GM21390 (cell line): Measurements from ENCODE around the gene ALPG.
"Not testable (repeated sequence)": the region's sequence is repeated elsewhere in the genome, so short reads cannot be mapped to it uniquely, and the experiment has no call there.

Experiments used
- ATAC-seq: cut with Tn5 transposase; IDR thresholded peaks from one replicate; pipeline ENCODE4 v1.9.1; 2021; ENCODE audit not compliant: unreplicated experiment

Gene ALPG

GRCh38 chr2:232418466-232419244 is 12.0 kb downstream of the ALPG start:
- ATAC-seq, result no peak

- ATAC-seq, result no peak
Observed at GRCh38 chr2:232419245-232420072, 12.8 kb downstream of the ALPG start.

- ATAC-seq, result no peak
Observed at GRCh38 chr2:232420073-232420454, 13.4 kb downstream of the ALPG start.

- no peak for ATAC-seq
Observed at GRCh38 chr2:232420463-232421188, 14.0 kb downstream of the ALPG start.

DNA sequence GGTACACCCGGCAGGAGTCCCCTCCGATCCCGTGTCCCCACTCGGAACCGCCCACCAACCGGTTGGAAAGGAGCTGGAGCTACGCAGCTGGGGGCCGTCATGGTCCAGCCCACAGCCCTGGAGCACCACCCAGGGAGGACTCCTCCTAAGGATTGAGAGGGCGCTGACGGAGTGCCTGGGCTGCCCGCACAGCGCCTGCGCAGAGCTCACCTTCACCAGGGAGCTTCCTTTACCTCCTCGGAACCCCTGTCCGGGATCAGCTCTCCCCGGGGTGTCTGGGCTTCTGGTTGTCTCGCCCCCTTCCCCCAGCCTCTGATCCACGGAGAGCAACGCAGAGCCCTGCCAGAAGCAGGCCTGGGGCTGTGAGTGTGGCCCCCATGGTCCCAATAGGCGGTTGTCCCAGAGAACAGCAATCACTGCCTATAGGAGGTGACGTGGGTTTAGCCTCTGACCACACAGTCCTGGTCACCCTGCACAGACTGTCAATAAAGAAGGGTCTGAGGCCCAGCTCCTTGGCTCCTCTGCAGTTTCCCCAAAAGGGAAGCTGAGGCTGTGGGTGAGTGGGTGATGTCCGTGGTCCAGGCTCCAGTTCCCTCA is 14.6 kb downstream of the ALPG start:
- ATAC-seq, result no peak

DNA sequence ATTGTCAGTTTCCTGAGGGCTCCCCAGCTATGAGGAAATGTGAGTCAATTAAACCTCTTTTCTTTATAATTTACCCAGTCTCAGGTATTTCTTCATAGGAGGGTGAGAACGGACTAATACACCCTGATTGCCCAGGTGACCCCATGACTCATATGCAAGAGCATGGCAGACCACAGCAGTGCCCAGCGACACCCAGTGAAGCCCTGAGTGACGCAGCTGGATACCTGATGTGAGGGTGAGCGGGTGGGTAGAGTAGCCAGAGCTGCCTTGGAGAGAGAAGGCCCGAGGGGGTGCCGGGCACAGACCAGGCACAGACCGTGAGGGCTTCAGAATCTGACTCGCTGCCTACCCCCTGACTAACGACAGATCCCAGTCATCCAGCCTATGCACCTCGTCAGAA is 15.4 kb downstream of the ALPG start:
- no peak for ATAC-seq

DNA sequence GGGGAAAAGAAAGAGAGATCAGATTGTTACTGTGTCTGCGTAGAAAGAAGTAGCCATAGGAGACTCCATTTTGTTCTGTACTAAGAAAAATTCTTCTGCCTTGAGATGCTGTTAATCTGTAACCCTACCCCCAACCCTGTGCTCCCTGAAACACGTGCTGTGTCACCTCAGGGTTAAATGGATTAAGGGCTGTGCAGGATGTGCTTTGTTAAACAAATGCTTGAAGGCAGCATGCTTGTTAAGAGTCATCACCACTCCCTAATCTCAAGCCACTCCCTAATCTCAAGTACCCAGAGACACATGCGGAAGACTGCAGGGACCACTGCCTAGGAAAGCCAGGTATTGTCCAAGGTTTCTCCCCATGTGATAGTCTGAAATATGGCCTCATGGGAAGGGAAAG is 16.4 kb downstream of the ALPG start:
- not testable (repeated sequence) for ATAC-seq

DNA sequence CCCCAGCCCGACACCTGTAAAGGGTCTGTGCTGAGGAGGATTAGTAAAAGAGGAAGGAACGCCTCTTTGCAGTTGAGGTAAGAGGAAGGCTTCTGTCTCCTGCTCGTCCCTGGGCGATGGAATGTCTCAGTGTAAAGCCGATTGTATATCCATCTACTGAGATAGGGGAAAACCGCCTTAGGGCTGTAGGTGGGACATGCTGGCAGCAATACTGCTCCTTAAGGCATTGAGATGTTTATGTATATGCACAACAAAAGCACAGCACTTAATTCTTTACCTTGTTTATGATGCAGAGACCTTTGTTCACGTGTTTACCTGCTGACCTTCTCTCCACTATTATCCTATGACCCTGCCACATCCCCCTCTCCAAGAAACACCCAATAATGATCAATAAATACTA is 16.8 kb downstream of the ALPG start:
- ATAC-seq, result not testable (repeated sequence)

DNA sequence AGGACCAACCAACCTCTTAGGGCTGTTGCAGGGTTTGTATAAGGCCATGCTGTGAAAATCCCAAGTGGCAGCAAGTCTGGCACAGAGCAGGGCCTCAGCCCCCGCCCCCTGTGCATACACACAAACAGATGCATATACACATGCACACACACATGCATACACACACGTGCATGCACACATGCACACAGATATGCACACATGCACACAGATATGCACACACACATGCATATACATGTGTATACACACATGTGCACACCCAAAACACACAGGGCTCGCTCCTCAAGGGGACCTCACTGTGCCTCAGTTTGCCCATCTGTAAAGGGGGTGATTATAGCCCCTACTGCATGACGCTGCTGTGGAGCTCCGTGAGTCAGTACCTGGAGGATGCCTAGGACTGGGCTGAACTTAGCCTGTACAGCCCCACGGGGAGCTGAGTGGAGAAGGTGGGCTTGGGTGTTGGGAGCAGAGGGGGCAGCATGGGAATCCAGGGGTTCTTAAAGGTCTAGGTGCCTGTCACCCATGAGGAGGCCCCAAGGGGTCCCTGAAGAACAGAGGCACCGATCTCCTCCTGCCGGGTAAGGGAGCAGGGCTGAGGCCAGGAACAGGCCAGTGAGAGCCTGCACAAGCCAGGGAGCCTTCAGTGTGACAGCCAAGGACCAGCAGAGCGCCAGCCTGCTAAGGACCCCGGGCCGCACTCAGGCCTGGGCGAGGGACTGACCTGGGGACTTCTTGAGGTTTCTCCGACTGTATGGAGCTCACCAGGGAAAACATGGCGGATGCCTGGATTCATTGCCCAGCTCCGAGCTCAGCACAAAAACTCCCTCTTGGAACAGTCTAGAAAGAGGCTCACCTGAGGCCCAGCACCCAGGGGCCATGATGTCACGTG is 25.3 kb downstream of the ALPG start:
- no peak for ATAC-seq

DNA sequence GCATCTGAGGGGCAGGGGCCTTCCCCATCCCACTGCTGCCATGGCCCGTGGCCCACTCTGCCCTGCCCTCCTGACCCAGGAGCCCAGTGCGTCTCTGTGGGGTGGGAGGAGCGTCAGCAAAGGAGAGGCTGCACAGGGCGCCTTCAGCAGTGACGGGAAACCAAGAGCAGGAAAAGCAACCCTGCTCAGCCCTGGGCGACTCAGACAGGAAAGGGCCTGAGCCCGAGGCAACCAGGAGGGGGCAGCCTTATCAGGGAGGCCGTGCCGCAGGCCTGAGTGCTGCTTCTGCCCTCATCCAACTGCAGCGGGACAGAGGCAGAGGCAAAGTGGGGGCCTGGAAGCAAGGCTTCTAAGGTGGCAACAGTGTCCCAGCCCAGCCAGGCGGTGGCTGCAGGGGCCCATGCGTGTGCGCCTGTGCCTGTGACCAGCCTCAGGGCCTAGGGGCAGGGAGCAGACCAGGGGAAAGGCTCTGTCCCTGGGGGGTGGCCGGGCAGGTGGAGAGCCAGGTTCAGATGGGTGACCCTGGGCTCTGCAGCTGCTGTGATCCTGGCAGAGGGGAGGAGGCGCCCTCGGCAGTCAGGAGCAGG is 26.0 kb downstream of the ALPG start:
- no peak for ATAC-seq

GRCh38 chr2:232433622-232434021 is 27.0 kb downstream of the ALPG start:
- ATAC-seq, result not testable (repeated sequence)

DNA sequence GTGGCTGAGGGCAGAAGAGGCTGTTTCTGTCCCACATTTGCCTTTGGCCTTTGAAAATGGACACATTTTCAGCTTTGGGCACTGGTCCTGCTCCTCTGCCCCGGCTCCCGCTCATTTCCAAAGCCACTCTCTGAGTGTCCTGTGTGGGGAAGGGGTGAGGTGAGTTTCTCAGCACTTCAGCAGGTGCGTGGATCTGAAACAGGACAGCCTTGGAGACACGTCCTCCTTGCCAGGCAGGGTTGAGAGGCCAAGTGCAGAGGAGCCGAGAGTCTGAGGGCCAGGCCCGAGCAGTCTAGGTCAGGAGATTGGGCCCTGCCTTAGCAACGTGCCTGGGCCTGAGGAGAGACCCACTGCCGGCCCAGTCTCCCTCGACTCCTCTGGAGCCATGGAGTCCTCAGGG is 27.4 kb downstream of the ALPG start:
- no peak for ATAC-seq

- no peak for ATAC-seq
Observed at GRCh38 chr2:232434563-232435374, 28.1 kb downstream of the ALPG start.

DNA sequence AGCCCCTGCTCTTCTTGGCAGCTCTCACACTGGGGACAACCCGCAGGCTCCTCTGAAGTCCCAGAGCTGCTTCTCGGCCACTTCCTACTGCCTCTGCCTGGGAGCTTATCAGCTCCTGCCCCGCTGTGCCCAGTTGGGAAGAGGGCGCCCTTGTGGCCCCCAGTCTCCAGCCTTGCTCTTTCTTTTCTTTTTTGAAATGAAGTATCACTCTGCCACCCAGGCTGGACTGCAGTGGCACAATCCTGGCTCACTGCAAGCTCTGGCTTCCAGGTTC is 28.7 kb downstream of the ALPG start:
- no peak for ATAC-seq

- no peak for ATAC-seq
Observed at GRCh38 chr2:232435805-232436204, 29.2 kb downstream of the ALPG start.

GRCh38 chr2:232436381-232437194 is 29.9 kb downstream of the ALPG start:
- ATAC-seq, result no peak

GRCh38 chr2:232437195-232437571 is 30.5 kb downstream of the ALPG start:
- no peak for ATAC-seq

- no peak for ATAC-seq
Observed at GRCh38 chr2:232438091-232438490, 31.4 kb downstream of the ALPG start.
